ENCODE results near the gene DAZL.

DNA sequence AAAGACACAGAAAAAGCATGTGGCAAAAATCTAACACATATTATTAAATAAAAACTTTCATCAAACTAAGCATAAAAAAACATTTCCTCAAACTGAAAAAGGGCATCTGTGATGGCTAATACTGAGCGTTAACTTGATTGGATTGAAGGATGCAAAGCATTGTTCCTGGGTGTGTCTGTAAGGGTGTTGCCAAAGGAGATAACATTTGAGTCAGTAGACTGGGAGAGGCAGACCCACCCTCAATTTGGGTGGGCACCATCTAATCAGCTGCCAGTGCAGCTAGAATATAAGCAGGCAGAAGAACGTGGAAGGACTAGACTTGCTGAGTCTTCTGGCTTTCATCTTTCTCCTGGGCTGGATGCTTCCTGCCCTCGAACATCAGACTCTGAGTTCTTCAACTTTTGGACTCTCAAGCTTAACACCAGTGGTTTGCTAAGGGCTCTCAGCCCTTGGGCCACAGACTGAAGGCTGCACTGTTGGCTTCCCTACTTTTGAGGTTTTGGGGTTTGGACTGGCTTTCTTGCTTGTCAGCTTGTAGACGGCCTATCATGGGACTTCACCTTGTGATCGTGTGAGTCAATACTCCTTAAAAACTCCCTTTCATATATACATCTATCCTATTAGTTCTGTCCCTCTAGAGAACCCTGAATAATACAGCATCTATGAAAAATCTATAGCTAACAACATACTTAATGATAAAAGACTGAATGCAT, 45.4 kb downstream of the DAZL start:
- TF ChIP-seq, protein P1, sequence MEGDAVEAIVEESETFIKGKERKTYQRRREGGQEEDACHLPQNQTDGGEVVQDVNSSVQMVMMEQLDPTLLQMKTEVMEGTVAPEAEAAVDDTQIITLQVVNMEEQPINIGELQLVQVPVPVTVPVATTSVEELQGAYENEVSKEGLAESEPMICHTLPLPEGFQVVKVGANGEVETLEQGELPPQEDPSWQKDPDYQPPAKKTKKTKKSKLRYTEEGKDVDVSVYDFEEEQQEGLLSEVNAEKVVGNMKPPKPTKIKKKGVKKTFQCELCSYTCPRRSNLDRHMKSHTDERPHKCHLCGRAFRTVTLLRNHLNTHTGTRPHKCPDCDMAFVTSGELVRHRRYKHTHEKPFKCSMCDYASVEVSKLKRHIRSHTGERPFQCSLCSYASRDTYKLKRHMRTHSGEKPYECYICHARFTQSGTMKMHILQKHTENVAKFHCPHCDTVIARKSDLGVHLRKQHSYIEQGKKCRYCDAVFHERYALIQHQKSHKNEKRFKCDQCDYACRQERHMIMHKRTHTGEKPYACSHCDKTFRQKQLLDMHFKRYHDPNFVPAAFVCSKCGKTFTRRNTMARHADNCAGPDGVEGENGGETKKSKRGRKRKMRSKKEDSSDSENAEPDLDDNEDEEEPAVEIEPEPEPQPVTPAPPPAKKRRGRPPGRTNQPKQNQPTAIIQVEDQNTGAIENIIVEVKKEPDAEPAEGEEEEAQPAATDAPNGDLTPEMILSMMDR (IDR thresholded peaks at IDR 0.05) = no peak
- TF ChIP-seq, protein P2, sequence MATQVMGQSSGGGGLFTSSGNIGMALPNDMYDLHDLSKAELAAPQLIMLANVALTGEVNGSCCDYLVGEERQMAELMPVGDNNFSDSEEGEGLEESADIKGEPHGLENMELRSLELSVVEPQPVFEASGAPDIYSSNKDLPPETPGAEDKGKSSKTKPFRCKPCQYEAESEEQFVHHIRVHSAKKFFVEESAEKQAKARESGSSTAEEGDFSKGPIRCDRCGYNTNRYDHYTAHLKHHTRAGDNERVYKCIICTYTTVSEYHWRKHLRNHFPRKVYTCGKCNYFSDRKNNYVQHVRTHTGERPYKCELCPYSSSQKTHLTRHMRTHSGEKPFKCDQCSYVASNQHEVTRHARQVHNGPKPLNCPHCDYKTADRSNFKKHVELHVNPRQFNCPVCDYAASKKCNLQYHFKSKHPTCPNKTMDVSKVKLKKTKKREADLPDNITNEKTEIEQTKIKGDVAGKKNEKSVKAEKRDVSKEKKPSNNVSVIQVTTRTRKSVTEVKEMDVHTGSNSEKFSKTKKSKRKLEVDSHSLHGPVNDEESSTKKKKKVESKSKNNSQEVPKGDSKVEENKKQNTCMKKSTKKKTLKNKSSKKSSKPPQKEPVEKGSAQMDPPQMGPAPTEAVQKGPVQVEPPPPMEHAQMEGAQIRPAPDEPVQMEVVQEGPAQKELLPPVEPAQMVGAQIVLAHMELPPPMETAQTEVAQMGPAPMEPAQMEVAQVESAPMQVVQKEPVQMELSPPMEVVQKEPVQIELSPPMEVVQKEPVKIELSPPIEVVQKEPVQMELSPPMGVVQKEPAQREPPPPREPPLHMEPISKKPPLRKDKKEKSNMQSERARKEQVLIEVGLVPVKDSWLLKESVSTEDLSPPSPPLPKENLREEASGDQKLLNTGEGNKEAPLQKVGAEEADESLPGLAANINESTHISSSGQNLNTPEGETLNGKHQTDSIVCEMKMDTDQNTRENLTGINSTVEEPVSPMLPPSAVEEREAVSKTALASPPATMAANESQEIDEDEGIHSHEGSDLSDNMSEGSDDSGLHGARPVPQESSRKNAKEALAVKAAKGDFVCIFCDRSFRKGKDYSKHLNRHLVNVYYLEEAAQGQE (IDR thresholded peaks at IDR 0.05; ENCODE audit: insufficient read depth in 1 of 2, low read depth in 2 of 2, low read length in 1 of 2) = no peak
- TF ChIP-seq POLR2AphosphoS5 (IDR thresholded peaks at IDR 0.05; ENCODE audit: low read depth, low read length) = no peak
- no peak for TF ChIP-seq SIN3A (IDR thresholded peaks at IDR 0.05; ENCODE audit: borderline replicate concordance, insufficient read depth, low read depth, low read length)
- TF ChIP-seq TCF7L2 (IDR thresholded peaks at IDR 0.05; ENCODE audit: low read depth, low read length) = no peak

Data from Panc1 (cell line).